ENCODE measurements around the gene FLOT1.

Gene FLOT1

DNA sequence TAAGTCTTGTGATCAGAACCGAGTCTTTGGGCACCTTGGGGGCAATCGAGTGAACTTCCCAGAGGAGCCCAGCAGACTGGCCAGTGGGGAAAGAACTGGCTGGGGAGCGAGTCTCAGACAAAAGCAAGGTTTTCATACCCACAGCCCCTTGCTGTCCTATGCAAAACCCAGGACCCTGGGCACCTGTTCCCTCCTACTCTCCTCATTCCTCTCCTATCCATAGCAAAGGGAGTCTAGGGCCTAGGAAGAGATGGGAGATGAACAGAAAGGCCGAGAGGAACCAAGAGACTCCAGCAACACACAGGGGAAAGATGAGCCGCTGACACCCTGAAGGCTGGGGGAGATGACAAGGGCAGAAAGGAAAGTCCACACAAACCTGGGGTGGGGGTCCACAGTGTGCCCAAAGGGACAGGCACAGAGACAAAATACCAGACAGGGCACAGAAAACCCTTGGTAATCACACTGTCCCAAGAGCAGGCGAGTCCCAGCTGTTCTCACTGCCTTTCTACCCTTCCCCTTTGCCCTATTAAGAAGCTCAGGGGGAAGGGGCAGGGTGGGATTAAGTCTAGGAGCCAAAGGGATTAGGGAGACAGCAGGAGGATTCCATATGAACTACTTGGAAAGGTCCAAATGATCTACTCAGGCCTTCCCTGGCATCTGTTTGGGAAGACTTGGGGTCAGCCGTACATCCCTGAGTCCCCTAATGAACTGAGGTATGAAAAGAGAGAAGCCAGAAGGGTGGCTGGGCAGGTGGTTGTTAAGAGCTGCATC is 62.5 kb downstream of the FLOT1 start:
- DNase-seq (ENCODE audit: low spot score) = no peak

DNA sequence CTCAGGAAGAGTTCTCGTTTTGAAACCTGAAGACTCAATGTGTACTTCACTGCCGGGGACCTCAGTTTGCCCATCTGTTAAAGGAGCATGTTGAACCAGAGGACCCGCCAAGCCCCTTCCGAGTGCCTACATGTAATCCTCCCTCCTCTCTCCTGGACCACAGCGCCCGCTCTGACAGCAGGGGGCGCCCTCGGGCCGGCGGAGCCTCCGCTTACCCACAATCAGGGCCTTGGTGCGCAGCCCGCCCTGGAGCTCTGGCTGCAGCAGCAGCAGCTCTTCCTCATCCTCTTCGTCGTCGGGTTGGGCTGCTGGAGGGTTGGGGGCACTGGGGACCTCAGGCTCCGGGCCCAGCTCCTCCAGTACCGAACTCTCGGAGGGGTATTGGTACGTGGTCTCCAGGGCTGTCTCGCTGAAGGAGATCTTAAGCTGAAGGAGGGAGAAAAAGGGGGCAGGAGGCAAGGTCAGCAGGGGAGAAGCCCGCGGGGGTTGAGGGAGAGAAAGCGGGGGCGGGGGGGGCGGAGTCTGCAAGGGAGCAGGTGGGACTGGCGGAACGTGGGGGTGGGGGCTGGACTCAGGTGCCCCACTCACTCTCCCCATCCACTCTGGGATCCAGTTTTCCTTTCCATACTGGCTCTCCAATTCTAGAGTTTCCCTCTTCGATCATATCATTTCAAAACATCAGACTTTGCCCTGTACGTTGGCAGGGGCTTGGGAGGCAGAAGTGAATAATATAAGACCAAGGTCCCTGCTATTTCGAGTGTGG is 63.3 kb downstream of the FLOT1 start:
- DNase-seq (ENCODE audit: low spot score) = peak; percentile 90
